ENCODE measurements around the gene BCL2L2.
"Not testable (repeated sequence)": the region's sequence is repeated elsewhere in the genome, so short reads cannot be mapped to it uniquely, and the experiment has no call there.

The BCL2L2 gene, protein sequence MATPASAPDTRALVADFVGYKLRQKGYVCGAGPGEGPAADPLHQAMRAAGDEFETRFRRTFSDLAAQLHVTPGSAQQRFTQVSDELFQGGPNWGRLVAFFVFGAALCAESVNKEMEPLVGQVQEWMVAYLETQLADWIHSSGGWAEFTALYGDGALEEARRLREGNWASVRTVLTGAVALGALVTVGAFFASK

DNA sequence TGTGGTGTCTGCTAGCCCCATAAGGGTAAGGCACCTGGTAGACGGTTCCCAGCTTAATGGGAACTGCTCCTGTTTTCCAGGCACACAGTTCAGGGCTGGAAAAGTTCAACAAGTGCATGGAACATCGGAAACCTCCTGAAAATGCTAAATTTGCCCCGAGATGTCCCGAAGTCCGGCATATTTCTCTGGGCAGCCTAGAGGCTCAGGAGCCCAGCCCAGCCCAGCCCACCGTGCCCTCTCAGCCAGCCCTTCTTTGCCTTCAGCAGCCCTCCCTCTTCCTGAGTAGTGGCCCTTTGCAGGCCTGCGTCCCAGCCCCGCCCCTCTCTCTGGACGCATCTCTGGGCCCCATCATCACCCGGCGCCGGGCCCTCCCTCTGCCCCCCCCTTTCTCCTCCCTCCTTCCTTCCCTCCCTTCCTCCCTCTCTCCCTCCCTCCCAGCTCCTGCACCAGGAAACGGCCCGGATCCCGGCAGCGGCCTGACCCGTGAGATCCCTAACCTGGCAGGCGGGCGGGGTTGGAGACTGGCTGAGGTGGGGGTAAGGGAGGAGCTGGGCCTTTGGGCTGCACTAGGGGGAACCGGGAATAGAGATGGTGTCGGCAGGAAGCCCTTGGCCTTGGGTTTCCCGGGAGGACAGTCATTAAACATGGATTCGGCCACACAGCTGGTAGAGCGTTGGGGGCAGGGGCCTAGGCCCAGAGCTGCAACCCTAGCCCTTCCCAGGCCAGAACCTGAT, at the start of gene BCL2L2:
Gene BCL2L2, plus strand, starts transcription at position 422 of the 734 bp plus-strand sequence. CDS start 935 bp downstream, outside the sequence.
- no peak for DNase-seq (ENCODE audit: low read depth in 2 of 2)

DNA sequence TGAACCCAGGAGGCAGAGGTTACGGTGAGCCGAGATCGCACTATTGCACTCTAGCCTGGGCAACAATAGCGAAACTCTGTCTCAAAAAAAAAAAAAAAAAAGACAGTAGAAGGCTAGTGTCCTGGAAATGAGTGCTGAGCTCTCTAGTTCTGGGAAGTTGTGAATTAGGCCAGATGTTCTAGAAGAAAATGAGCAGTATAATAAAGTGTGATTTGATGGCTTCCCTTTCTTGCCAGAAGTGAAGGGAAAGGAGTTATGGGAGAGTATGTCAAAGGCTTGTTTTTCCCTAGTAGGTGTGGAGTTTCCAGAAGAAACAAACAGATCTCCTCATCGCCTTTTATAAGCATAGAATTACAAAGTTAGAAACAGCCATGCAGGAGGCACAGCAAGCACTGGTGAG, 48.4 kb upstream of the BCL2L2 start:
- DNase-seq (ENCODE audit: low read depth in 2 of 2), result no peak

GRCh38 chr14:23259426-23259825, 47.2 kb upstream of the BCL2L2 start:
- DNase-seq (ENCODE audit: low read depth in 2 of 2), result no peak

DNA sequence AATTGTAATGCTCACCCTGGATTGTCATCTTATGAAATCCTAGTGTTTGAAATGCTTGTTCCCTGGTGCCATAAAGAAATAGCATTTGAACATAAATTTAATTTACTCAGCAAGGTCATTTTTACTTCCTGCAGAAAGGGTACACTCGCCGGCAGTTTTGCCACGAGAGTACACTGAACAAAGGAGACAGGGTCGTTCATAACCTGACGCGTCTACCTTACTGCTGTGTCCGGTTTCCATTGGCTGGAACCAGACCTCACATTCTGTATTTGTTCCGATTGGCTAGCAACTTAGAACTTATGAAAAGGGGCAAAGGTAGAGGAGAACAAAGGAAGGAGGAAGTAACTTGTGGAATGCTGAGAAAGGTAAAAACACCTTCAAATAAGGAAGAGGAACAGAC, 45.8 kb upstream of the BCL2L2 start:
- not testable (repeated sequence) for DNase-seq (ENCODE audit: low read depth in 2 of 2)

DNA sequence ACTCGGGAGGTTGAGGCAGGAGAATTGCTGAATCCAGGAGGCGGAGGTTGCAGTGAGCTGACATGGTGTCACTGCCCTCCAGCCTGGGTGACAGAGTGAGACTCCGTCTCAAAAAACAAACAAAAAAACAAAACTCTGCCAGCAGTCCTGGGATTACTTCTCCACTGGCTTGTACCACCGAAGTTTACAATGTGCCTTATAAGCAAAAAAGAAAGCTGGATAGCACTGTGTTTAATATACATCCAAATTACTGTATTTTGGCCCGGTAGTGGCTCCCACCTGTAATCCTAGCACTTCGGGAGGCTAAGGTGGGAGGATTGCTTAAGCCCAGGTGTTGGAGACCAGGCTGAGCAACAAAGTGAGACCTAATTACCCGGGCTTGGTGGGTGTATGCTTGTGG, 37.4 kb upstream of the BCL2L2 start:
- no peak for DNase-seq (ENCODE audit: low read depth in 2 of 2)

- DNase-seq (ENCODE audit: low read depth in 2 of 2), result no peak
Measured at GRCh38 chr14:23275412-23275811, 31.2 kb upstream of the BCL2L2 start.

GRCh38 chr14:23277189-23277588, 29.4 kb upstream of the BCL2L2 start:
- no peak for DNase-seq (ENCODE audit: low read depth in 2 of 2)

GRCh38 chr14:23277928-23278327, 28.7 kb upstream of the BCL2L2 start:
- DNase-seq (ENCODE audit: low read depth in 2 of 2), result not testable (repeated sequence)

GRCh38 chr14:23281247-23281646, 25.4 kb upstream of the BCL2L2 start:
- no peak for DNase-seq (ENCODE audit: low read depth in 2 of 2)

DNA sequence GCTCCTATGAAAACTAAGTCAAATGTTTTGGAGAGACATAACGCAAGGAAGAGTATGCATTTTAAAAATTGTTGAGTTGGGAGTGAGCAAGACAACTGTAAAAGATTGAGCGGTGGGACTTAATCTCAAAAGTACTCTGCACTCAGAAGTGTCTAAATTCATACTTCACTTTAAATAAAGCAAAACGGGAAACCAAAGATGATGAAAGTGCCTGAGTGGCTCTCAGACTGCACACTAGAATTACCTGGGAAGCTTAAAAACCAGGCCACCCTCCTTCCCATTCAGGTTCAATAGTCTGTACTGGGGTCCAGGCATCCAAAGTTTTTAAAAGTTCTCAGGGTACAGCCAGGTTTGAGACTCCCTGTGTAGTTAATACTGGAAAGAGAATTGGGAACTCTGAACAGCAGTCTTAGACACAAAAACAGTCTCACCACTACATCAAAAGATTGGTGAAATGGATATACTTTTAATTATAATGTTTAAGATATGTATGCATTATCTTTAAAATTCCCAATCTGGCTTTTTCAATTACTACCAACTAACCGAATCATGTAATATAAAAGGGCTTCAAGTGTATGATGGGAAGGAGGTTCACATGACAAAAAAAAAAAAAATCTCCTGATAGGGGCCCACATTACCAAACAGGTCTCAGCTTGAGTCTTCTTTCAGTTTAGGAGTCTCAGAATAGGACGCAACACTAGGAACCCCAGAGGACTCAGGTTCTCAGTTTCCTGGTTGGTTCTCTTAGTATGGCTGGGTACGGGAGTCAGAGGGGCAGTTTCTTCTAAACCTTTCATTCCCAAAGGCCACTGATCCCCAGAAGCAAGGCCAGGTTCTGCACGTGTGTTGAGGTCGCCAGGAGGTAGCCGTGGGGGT, 21.7 kb upstream of the BCL2L2 start:
- DNase-seq (ENCODE audit: low read depth in 2 of 2), result no peak

- no peak for DNase-seq (ENCODE audit: low read depth in 2 of 2)
Measured at GRCh38 chr14:23285530-23286019, 21.1 kb upstream of the BCL2L2 start.

DNA sequence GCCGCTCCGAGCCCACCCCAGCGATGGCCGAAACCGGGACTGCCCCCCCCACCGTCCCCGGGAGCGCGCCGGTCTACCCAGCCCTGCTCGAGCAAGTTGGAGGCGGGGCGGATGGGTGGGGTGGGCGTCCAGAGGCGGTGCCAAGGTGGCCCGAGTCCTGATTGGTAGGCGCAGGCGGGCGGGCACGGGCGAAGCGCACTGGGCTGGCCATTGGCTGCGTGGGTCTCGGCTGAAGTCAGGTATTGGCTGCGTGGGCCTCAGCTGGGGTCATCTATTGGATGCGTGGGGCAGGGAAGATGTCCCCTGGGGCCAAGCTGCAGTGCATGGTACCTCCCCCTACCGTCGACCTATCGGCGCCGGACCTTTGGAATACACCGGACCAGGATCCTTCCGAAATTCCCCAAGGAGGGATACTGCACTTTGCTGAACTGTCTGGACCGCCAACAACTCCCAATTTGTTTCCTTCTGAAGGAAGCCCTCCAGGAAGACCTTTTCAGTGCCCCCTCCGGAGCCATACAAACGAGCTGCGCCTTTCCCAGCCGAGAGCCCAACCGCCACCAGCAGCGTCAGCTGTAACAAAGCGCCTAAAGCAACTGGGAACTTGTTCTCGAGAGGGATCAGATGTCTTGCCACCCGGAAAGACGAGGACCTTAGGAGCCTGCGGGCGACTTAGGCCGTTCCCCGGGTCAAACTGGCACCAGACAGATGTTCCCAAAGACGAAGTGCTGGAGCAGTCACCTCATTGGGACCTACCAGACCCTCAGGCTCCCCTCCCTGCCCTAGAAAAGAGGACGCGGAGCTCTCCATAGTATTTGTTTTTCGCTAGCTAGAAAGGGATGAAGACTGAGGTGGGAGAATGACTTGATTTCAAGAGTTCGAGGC, 20.4 kb upstream of the BCL2L2 start, which contains the start of gene HOMEZ:
Gene HOMEZ, minus strand, starts transcription at position 113 of the 882 bp plus-strand sequence. CDS start 180 bp downstream, outside the sequence.
- DNase-seq (ENCODE audit: low read depth in 2 of 2), result peak; percentile 95 to 98

GRCh38 chr14:23286902-23287479, 19.6 kb upstream of the BCL2L2 start:
- DNase-seq (ENCODE audit: low read depth in 2 of 2), result no peak

DNA sequence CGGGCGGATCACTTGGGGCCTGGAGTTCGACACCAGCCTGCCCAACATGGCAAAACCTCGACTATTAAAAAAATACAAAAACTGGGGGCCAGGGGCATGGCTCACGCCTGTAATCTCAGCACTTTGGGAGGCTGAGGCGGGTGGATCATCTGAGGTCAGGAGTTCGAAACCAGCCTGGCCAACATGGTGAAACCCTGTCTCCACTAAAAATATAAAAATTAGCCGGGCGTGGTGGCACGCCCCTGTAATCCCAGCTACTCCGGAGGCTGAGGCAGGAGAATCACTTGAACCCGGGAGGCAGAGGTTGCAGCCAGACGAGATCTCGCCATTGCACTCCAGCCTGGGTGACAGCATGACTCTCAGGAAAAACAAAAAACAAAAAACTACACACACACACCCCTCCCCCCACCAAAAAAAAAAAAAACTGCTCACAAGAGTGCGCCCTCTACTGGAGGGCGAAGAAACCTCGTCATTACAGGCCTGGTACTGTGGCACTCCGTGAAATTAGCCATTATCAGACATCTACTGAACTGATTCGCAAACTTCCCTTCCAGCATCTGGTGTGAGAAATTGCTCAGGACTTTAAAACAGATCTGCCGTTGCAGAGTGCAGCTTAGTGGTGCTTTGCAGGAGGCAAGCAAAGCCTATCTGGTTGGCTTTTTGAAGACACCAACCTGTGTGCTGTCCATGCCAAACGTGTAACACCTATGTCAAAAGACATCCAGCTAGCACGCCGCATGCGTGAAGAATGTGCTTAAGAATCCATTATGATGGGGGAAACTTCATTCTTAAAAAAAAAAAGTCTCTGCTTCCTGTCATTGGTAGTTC, 11.7 kb upstream of the BCL2L2 start:
- DNase-seq (ENCODE audit: low read depth in 2 of 2), result peak in 1 of 2 donors; percentile 20

- no peak for DNase-seq (ENCODE audit: low read depth in 2 of 2)
Measured at GRCh38 chr14:23296012-23296777, 10.4 kb upstream of the BCL2L2 start.

GRCh38 chr14:23297096-23297495, 9.5 kb upstream of the BCL2L2 start:
- no peak for DNase-seq (ENCODE audit: low read depth in 2 of 2)

DNA sequence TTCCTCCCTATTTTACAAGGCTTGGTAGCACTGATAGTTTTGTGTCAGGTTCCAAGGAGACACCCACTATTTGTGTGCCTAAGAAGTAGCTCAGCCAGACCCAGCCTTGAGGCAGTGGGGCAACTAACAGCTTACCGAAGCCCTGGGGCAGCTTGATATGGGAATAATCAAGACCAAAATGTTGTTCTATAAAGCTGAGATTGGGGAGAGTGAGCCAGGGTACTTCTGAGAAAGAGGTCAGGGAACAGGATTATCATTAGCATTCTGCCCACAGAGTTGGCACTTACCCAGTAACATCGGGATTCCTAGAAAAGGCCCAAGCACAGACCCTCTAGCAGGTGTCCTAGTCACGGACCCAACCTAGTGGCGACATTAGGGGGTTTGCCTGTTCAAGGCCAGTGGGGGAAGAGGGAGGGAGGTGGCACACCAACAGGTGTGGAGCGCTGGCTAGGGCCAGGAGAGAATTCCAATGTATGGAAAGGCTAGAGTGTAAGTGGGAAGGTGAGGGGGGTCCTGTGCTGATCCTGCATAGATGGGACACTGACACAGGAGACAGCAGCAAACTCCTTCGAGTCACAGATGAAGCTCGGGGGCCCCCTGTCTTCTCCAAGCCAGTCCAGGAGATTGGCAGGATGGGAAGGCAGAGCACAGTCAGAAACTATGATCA, 8.9 kb upstream of the BCL2L2 start:
- DNase-seq (ENCODE audit: low read depth in 2 of 2), result no peak

DNA sequence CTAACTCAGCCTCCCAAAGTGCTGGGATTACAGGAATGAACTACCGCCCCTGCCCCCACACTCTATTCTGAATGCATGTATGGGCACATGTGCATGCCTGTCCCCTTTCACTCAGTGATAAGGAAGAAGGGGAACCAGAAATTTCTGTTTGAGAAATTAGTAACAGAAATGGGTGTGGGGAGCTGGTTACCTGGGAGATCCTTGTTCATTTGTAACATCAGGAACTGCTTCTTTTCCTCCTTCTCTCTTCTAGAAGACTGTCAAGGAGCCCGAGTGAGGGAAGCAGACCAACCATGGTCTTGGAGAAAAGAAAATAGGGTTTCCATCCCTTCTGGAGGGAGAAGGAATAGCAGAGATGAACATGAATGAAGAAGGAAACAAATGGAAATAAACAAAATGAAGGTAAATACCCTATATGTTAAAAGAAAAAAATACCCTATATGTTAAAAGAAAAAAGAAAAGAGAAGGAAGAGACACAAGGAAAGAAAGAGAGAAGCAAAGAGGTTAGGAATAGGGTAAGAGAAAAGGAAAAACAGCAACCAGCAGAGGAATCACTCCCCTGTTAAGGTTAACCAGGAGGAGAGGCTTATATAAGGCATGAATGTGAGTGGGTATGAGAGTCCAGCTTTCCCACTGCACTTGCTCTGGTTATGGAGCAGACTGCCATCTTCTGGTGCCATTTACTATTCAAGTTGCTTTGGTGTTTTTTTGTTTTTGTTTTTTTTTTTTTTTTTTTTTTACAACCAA, 7.2 kb upstream of the BCL2L2 start:
- DNase-seq (ENCODE audit: low read depth in 2 of 2), result no peak

All from stimulated activated CD4-positive, alpha-beta T cell treated with anti-CD3 and anti-CD28 coated beads, Interleukin-15, amount 100 ng/mL, for 48 hours (primary cell).